HG02759 (cell line): Measurements from ENCODE around the gene CSTPP1.
"Not testable (repeated sequence)": the region's sequence is repeated elsewhere in the genome, so short reads cannot be mapped to it uniquely, and the experiment has no call there.

Experiments
- ATAC-seq: cut with Tn5 transposase; IDR thresholded peaks from one replicate; pipeline ENCODE4 v1.9.1; 2021; ENCODE audit warnings: mild to moderate bottlenecking, moderate library complexity; ENCODE audit not compliant: unreplicated experiment

CSTPP1 gene

DNA sequence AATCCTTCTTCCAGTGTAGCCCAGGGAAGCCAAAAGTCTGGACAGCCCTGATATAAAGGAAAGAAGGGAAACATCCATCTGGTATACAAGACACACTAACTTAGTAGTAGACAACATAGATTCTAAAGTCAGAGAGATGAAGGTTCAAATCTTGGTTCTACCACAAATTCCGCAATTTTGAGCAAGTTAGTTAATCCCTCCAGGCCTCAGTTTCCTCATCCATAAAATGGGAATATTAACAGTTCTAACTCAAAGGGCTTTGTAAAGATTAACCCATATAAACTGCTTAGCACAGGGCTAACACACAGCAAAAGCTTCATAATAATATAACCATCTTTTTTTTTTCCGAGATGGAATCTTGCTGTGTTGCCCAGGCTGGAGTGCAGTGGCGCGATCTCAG, 29.0 kb upstream of the CSTPP1 start:
- no peak for ATAC-seq

GRCh38 chr11:46912526-46913150, 23.9 kb upstream of the CSTPP1 start:
- no peak for ATAC-seq

DNA sequence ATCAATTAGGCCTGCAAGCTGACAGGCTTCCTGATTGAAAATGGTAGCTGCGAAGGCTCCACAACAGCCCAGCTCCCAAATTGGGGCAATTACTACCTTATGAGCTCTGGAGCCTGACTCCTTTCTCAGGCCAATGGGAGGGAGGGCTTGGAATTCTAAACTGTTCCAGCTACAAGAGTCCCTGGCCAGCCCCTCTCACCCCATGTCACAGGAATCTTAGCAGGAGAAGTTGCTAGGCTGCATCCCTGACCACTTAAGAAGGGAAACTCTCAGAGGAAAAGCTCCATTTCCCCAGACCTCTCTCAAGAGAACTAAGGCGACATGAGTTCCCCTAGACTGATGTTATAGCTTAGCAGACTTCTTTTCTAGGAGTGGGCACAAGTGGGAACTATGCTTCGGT, 23.1 kb upstream of the CSTPP1 start:
- ATAC-seq, result no peak

DNA sequence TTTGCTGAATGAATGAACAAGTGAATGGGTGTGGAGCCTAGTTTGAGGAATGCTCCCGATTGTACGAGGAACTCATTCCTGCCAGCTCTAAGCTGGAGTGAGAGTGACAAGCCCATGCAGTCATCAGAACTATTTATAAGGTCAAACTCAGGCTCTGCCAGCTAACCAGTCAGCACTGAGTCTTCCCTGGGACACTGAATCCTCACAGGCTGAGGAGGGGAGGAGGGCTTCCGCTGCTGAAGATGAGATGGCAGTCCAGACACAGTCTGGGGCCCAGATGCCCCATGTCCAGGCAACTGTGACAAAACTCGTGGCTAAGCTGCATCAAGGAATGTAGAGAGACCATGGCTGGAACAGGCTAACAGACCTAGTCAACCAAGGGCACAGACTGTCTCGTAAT, 22.2 kb upstream of the CSTPP1 start:
- ATAC-seq, result no peak

DNA sequence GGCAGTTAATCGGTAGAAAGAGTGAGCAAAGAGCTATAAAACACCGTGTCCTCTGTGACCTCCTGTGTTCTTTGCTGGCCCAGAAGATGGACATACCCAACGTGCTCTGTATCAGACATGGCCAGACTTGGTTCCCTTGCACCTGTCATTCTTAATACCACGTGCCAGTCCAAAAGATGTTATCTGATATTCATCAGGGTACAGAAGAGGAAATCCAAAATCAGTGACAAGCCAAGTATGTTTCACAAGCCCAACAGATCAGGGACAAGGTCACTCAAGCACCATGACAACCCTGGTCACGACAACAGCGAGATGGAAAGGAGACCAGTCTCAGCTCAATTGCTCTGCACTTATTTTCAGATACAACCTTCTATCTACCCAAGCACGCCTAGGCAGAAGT, 21.7 kb upstream of the CSTPP1 start:
- no peak for ATAC-seq

DNA sequence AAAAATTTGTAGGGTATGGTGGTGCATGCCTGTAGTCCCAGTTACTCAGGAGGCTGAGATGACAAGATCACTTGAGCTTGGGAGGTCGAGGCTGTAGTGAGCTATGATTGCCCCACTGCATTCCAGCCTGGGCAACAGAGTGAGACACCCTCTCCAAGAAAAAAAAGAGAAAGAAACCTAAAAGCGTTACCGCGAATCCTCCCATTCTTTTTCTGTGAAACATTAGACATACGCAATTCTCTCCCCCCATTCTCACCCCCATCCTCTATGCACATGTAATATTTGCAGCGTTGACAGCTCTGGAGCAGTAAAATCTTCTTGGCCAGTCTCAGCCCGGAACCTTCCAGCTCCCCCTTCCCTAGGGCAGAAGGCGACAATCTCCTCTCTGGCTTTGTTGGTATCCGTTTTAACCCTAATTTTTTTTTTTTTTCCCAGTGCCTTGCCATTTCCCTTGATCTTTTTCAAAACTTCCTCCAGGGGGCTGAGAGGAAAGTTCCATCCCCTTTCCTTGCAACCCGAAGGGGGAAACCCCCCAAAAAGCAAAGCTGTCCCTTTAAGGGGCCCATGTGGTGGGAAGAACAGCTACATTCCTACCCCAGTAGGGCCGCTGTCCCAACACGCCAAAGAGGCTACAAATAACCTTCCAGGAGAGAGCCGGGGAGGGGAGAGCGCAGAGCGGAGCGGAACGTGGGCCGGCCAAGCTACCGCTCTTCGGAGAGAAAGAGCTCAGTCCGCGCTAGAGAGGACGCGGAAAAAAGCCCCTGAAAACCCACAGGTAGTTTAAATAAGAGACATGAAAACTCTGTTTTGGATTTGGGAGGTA, 20.1 kb upstream of the CSTPP1 start:
- ATAC-seq, result no peak

DNA sequence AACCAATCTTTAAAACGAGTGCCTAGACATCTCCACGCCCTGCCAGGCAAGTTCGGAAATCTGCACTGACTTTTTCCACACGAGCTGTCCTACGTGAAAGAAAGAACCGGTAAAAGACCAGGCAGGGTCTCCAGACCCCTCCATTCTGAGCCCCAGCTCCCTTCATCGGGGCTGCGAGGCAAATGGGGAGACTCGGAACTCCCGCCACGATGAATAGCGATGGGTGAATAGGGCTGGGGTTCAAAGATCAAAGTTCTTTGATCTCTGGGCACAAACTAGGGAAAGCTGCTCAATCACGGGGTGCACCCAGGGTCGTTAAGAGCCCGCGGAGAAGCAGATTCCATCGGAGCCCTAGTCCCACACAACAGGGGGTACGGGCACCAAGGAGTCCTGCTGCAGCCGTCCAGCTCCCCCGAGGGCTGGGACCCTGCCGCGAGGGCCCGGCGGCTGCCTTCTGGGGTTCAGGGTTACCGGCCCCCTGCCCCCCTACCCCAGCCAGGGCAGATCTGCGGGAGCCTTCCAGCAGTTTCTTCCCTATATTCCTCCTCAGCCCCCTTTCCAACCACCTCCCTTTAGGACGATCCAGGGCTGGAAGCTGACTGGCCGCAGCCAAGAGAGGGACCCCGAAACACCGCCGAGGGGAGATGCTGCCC, 19.3 kb upstream of the CSTPP1 start:
- ATAC-seq, result no peak

DNA sequence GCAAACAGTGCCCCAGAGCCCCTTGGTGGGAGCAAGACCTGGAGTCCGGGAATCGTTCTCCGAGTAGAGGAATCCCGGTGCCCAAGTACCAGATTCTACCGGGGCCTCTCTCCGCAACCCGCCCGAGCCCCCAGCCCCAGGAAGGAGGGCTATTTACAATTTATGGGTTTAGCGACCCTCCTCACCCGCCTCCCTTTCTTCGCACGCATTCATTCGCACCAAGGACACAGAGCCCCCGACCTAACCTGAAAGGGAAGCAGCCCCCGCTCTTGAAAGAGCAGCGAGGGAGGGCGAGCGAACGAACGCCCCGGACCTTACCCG, 18.8 kb upstream of the CSTPP1 start:
- no peak for ATAC-seq

DNA sequence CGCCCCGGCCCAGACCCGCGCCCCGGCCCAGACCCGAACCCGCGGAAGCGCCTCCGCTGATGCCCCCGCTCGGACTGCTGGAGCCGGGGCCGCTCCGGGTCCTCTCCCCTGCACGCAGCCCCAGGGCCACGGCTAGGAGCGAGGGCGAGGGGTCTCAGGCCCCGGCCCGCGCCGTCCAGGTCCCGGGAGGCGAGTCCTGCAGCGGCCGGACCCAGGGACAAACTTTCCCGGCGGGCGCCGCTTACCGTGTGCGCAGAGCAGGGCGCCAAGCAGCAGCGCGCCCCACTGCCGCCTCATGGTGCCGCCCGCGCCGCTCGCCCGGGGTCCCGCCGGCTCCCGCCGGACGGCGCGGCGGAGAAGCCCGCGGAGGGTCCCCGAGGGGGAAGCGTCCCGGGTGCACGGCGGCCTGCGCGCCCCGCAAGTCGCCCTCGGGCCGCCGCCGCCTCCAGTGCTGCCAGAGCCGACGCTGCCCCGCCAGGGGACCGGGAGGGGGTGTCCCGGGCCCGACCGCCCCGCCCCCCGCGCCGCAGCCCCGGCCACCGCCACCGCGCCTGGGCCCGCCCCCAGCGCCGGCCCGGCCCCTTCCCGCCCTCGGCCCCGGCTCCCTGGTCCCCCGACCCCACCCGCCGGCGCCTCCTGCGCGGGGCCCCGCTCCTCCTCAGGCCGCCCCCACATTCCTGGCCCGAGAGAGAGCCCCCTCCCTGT, 18.3 kb upstream of the CSTPP1 start, which contains the start of gene LRP4:
Gene LRP4, minus strand, starts transcription at position 468 of the 705 bp plus-strand sequence. Its CDS starts 171 bp downstream, at position 297.
- ATAC-seq, result peak; percentile 69

- peak; percentile 5 for ATAC-seq
Observed at GRCh38 chr11:46918788-46919513, 17.6 kb upstream of the CSTPP1 start.

GRCh38 chr11:46920755-46921154, 15.8 kb upstream of the CSTPP1 start:
- no peak for ATAC-seq

- not testable (repeated sequence) for ATAC-seq
Observed at GRCh38 chr11:46927928-46928327, 8.6 kb upstream of the CSTPP1 start.

GRCh38 chr11:46928701-46929100, 7.9 kb upstream of the CSTPP1 start:
- ATAC-seq, result not testable (repeated sequence)

- ATAC-seq, result no peak
Observed at GRCh38 chr11:46930089-46930488, 6.5 kb upstream of the CSTPP1 start.

GRCh38 chr11:46942172-46942571, 5.6 kb downstream of the CSTPP1 start:
- no peak for ATAC-seq

- no peak for ATAC-seq
Observed at GRCh38 chr11:46944356-46945075, 8.0 kb downstream of the CSTPP1 start.

DNA sequence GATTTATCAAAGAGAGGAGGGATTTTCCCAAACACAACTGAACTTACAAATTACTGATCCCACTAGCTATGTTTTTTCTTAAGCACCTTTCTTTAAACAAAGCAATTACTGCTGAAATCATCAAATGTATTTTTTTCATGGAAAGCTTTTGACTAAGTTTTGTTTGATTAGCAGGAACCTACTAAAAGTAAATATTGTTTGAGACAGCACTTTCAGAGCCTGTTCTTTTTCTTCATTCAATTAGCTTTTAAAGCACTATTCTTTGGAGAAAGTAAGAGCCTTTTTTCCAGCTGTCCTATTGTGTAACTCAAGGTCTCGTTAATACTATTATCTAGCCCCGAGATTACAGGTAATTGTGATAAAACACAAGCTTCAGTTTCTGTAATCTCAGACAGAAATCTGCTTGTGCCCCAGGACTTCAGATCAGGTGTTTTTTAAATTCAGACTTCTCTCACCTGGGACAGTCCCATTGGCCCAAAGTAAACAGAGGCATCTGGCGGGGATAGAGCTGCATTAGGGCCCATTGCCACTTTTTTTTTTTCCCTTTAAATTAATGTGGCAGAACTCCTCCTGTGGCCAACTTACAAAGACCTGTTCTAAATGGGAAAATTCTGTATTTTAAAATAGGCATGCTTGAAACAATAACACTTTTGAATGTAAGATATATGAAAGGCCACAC, 11.0 kb downstream of the CSTPP1 start:
- ATAC-seq, result no peak

DNA sequence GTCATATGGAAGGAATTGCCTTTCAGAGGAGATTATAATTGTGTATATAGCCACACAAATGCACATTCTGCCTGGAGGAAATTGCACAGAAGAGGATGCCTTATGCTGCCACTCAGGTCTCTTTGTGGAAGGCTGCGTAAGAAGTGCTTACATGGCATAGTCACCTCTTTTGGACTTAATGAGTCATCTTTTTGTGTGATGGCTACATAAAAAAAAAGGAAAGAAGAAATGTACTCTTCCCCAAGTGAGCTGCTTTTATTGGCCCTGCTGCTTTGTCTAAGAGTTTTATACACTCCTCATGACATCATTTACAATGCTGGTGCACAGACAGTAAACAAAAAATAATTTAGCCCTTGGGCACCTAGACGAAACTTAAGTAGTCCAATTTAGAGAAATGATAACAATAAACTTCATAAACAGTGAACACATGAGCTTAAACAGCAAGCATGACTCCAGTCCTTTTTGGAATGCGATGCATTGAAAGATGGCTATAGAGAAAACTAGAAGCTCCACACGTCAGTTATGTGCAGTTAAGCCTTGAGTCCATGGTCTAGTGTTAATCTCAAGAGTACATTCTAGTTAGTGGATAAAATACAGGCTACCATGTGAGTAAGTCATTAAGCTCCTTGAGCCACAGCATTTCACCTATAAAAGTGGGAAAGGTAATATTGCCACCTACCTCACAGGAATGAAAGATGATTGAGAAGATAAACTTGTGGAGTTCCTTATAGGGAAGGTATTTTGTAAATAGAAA, 12.0 kb downstream of the CSTPP1 start:
- ATAC-seq, result no peak

DNA sequence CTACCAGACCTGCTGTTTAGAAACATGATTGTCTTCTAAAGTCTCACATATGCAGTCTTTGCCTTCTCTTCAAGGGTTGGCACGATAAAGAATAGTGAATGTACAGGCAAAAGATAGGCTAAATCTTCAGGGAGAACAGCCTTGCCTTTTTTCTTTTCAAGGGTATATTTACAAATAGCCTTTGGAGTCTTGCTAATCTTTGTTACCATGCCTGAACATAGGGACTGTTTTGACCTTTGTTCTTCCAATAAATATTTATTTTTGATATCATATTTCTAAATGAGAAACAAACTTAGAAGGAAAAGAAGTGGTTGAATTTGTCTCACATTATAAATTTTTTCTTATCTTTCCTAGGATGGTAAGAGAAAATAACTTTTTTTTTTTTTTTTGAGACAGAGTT, 12.7 kb downstream of the CSTPP1 start:
- ATAC-seq, result no peak
